GM21619 (cell line): ENCODE results near the gene GPRASP1.

Experiments
- ATAC-seq: cut with Tn5 transposase; IDR thresholded peaks from one replicate; pipeline ENCODE4 v1.9.1; 2021; ENCODE audit not compliant: unreplicated experiment

The GPRASP1 gene

GRCh38 chrX:102696306-102696705 lies 45.0 kb downstream of the GPRASP1 start:
- ATAC-seq, result no peak

- no peak for ATAC-seq
These were observed 46.2 kb downstream of the GPRASP1 start for GRCh38 chrX:102697494-102697893.
